ENCODE measurements around the gene RTKN. TPM values are rescaled to one million over a fixed set of nuclear protein-coding genes. Genes with fewer than 3 reads are reported as not detected.

Gene RTKN
- total RNA-seq, 1 experiment from 2014 or later, result 94.0 TPM

DNA sequence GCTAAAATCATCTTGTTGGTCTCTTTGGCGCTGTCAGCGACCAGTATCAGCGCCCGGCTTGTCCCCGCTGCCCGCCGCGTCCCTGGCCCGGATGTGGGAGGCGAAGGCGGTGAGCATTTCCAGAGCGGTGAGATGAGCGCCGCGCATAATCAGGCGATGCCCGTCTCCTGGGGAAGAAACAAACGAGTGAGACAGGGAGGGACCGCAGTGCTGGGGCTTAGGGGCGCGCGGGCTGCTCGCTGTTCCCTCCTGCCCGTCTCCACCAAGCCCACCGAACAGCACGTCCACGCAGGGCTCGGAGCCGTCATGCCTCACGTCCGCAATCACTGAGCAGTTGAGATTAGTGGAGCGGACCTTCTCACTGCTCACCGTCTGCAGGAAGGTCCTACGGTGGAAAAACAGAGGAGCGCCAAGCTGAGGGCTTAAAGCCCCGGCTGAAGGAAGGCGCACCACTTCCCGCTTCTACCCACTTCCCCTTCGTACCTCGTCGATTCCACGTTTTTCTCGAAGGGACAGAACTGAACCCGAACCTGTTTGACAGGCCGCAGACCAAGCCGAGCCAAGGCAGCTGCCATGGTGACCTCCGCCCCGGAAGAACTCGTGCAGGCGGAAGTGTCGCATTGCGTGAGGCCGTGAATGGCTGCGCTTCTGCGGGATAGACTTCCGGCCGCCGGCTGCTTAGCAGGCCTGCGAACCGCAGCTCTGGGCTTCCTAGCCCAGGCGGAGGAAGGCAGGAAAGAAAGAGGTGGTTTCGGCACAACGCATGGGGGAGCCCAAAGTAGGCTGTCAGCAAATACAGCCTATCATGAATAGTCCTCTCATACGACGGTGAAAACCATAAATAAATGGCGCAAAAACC is 30.6 kb upstream of the RTKN start, which contains the start of gene MRPL53 (continued):
- no peak for TF ChIP-seq REST (IDR thresholded peaks at IDR 0.05; ENCODE audit: low read depth)

DNA sequence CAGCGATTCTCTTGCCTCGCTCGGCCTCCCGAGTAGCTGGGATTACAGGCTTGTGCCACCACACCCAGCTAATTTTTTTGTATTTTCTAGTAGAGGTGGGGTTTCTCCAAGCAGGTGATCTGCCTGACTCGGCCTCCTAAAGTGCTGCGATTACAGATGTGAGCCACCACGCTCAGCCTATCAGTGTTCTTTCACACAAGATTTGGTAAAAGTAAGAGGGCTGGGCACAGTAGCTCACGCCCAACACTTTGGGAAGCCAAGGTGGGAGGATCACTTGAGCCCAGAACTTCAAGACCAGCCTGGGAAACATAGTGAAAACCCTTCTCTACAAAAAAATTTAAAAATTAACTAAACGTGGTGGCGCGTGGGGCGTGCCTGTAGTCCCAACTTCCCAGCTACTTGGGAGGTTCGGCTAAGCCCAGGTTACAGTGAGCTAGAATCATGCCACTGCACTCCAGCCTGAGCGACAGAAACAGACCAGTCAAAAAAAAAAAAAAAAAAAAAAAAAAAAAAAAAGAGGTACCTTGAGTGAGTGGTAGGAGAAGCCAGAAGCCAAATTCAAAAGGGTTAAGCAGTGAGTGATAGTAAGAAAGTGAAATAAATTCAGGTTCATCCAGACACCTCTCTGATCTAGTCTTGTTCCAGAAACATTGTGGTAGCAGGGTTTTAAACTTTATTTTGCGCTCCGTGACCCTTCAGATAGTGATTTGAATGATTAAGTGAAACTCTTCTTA is 29.8 kb upstream of the RTKN start:
- no TSS peak for BruUV-seq (replicated peaks)
- Histone ChIP-seq H3K9me3 (ENCODE audit: control insufficient read depth in 1 of 2, insufficient read depth in 1 of 2, low read depth in 1 of 2, low read length in 2 of 2) (no peaks in the 10 kb centered on the region), H4K20me1 (ENCODE audit: insufficient read depth) (no peaks in the 10 kb centered on the region), H2AFZ (ENCODE audit: low read depth, low read length, poor library complexity, severe bottlenecking) (no peak overlapping the region), H3K79me2 (ENCODE audit: insufficient read depth, low read length) (peaks cover 10% of the 10 kb centered on the region), H3K9me2 (ENCODE audit: insufficient read depth) (no peaks in the 10 kb centered on the region), H3K4me1 (ENCODE audit: control insufficient read depth in 1 of 2, insufficient read depth in 2 of 2, low read length in 2 of 2) (peaks cover 12 to 18% of the 10 kb centered on the region in 2 experiments; a peak in 3 of 4 replicates), H3K4me2 (ENCODE audit: low read length) (peak overlapping the region; percentile 88), H3K9ac (ENCODE audit: low read length) (peak overlapping the region; percentile 87), H3K27ac (ENCODE audit: low read depth, low read length) (peak overlapping the region; percentile 82), H3K4me3 (replicated peaks in 1 of 2; ENCODE audit: low read depth in 1 of 2, low read length in 2 of 2) (peak overlapping the region; percentile 94 to 96), H3K36me3 (ENCODE audit: control insufficient read depth in 1 of 2, insufficient read depth in 2 of 2, low read length in 2 of 2) (peaks cover 8 to 17% of the 10 kb centered on the region in 2 experiments; a peak in 2 of 4 replicates), H3K27me3 (ENCODE audit: insufficient read depth, low read length) (no peaks in the 10 kb centered on the region)
- no peak for ATAC-seq
- ChIA-PET POLR2A (interaction anchor here (0.8 to 2.7 kb wide), 4 partner anchors 10 to 58 kb away, joined by 3 to 25 read pairs (median 4); partner anchors contain the start of genes AUP1, CCDC142, HTRA2 and TTC31), RAD21 (ENCODE audit: low non-redundant PET in 1 of 2, low total read pairs in 2 of 2, uncharacterized antibody in 2 of 2, unreplicated experiment in 2 of 2) (interaction anchor here in 1 of 2 experiments (0.6 kb wide), 1 partner anchor 14 kb away, joined by 3 read pairs; no protein-coding TSS in a partner anchor), CTCF (interaction anchor here (0.6 to 0.7 kb wide), 3 partner anchors 13 to 345 kb away, joined by 3 to 4 read pairs (median 3); partner anchors contain the start of genes DQX1 and WBP1)
- intact Hi-C loops (cut with micrococcal nuclease), result no loop called here
- TF ChIP-seq ZFX (IDR thresholded peaks at IDR 0.05), result no peak
- no peak for TF ChIP-seq RAD21 (IDR thresholded peaks at IDR 0.05; ENCODE audit: low read depth)
- TF ChIP-seq CEBPB (IDR thresholded peaks at IDR 0.05; ENCODE audit: low read depth), result no peak
- no peak for TF ChIP-seq TCF7L2 (IDR thresholded peaks at IDR 0.05; ENCODE audit: borderline replicate concordance, extremely low read depth, insufficient read depth, insufficient read length)
- no peak for TF ChIP-seq EZH2phosphoT487 (IDR thresholded peaks at IDR 0.05; ENCODE audit: borderline replicate concordance)
- no peak for TF ChIP-seq POLR2A (IDR thresholded peaks at IDR 0.05; ENCODE audit: borderline replicate concordance, extremely low read depth, insufficient read depth, insufficient read length)
- no peak for TF ChIP-seq YY1 (IDR thresholded peaks at IDR 0.05; ENCODE audit: extremely low read depth, insufficient replicate concordance, low read depth, low read length)
- no peak for TF ChIP-seq REST (IDR thresholded peaks at IDR 0.05; ENCODE audit: low read depth)
- no peak for TF ChIP-seq EZH2 (IDR thresholded peaks at IDR 0.05)
- TF ChIP-seq EGR1 (IDR thresholded peaks at IDR 0.05; ENCODE audit: low read depth), result no peak
- DNase-seq (ENCODE audit: low read depth, low spot score), result no peak
